OCI-LY1 (cell line): ENCODE data around the gene ZFP36L2.

ENCODE experiments used
- H2AFZ ChIP-seq: fragments of 200-600 bp; sonication (generic), shearing (Covaris generic); 2 replicates; pipeline ENCODE4 v1.6.0; 2014; ENCODE audit warnings: antibody characterized with exemption, mild to moderate bottlenecking, low read length
- H3F3A ChIP-seq: fragments of 200-600 bp; sonication (generic), shearing (Covaris generic); 2 replicates; pipeline ENCODE4 v1.6.0; 2014; ENCODE audit warnings: mild to moderate bottlenecking, antibody characterized with exemption, low read length, moderate library complexity; ENCODE audit not compliant: insufficient read depth
- H3K27ac ChIP-seq: fragments of 200-600 bp; sonication (generic); 2 replicates; pipeline ENCODE4 v1.5.1; 2014; ENCODE audit warnings: low read length, mixed run types, mild to moderate bottlenecking, low read depth; ENCODE audit not compliant: poor library complexity, severe bottlenecking
- H3K27me3 ChIP-seq: fragments of 200-600 bp; sonication (generic); 2 replicates; pipeline ENCODE4 v1.6.0; 2014; ENCODE audit warnings: antibody characterized with exemption, mild to moderate bottlenecking, low read length, moderate library complexity; ENCODE audit not compliant: insufficient read depth
- H3K36me3 ChIP-seq: fragments of 200-600 bp; sonication (generic); 2 replicates; pipeline ENCODE4 v1.6.1; 2014; ENCODE audit warnings: mild to moderate bottlenecking, antibody characterized with exemption, low read length, moderate library complexity, mixed read lengths; ENCODE audit not compliant: insufficient read depth
- H3K4me1 ChIP-seq: fragments of 200-600 bp; sonication (generic); 2 replicates; pipeline ENCODE4 v1.5.1; 2014; ENCODE audit warnings: mild to moderate bottlenecking, low read length, moderate library complexity; ENCODE audit not compliant: insufficient read depth, severe bottlenecking
- H3K4me2 ChIP-seq: fragments of 200-600 bp; sonication (generic), shearing (Covaris generic); 2 replicates; pipeline ENCODE4 v1.6.1; 2014; ENCODE audit warnings: low read length
- H3K4me3 ChIP-seq: fragments of 200-600 bp; sonication (generic); 2 replicates; pipeline ENCODE4 v1.5.1; 2014; ENCODE audit warnings: low read length, low read depth, mild to moderate bottlenecking, mixed read lengths; ENCODE audit not compliant: poor library complexity, severe bottlenecking
- H3K79me2 ChIP-seq: fragments of 200-600 bp; shearing (Covaris generic); 2 replicates; pipeline ENCODE4 v1.6.1; 2016; ENCODE audit warnings: mixed run types, low read length, mixed read lengths; ENCODE audit not compliant: insufficient read depth
- H3K9ac ChIP-seq: fragments of 200-600 bp; sonication (generic), shearing (Covaris generic); 2 replicates; pipeline ENCODE4 v1.6.1; 2014; ENCODE audit warnings: mild to moderate bottlenecking, low read length, mixed read lengths
- H3K9me2 ChIP-seq: fragments of 200-600 bp; sonication (generic), shearing (Covaris generic); 2 replicates; pipeline ENCODE4 v1.6.1; 2014; ENCODE audit warnings: low read depth, mild to moderate bottlenecking, low read length, mixed read lengths
- H3K9me3 ChIP-seq: fragments of 200-600 bp; shearing (Covaris generic); 2 replicates; pipeline ENCODE4 v1.6.1; 2014; ENCODE audit warnings: low read length, mixed read lengths
- H4K20me1 ChIP-seq: fragments of 200-600 bp; sonication (generic), shearing (Covaris generic); 2 replicates; pipeline ENCODE4 v1.6.0; 2016; ENCODE audit warnings: mild to moderate bottlenecking, low read length; ENCODE audit not compliant: insufficient read depth
- EZH2 ChIP-seq: fragments of 200-600 bp; sonication (generic), shearing (Covaris generic); IDR thresholded peaks from 2 replicates; pipeline ENCODE4 v1.8.0; 2017; ENCODE audit warnings: borderline replicate concordance, mixed run types, mild to moderate bottlenecking, antibody characterized with exemption, low read length, moderate library complexity, mixed read lengths
- TF ChIP-seq, protein P1 (sequence below): fragments of 200-600 bp; sonication (generic), shearing (Covaris generic); IDR thresholded peaks from 2 replicates; pipeline ENCODE4 v1.5.1; 2017; ENCODE audit warnings: mild to moderate bottlenecking, antibody characterized with exemption, low read length, moderate library complexity, mixed read lengths

The ZFP36L2 gene

DNA sequence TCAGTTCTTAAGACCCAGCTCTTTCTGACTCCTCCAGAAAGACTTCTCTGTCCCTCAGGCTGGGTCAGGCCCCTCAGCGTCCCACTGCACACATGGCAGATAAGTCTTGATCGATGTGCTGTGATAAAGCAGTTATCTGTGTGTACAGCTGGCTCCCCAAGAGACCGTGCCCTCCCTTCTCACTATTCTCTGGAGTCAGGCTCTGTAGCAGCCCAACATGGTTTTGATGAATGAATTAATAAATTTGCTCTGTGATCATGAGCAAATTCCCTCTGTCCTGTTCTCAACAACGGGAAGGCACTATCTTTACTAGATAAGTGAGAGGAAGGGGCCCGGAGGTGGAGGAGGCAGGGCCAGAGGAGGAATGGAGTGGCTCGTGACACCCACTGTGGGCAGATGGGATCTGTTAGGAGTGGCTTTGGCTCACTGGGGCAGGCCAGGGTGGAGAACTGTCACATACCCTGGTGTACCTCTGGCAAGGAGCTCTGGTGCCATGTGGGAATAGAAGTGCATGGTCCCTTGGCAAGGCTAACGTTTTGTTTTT is 48.3 kb downstream of the ZFP36L2 start:
- no peaks in the 10 kb centered on the region for H3K9me2 ChIP-seq
- H3K4me1 ChIP-seq: peaks cover 55% of the 10 kb centered on the region
- TF ChIP-seq EZH2: no peak
- TF ChIP-seq, protein P1, sequence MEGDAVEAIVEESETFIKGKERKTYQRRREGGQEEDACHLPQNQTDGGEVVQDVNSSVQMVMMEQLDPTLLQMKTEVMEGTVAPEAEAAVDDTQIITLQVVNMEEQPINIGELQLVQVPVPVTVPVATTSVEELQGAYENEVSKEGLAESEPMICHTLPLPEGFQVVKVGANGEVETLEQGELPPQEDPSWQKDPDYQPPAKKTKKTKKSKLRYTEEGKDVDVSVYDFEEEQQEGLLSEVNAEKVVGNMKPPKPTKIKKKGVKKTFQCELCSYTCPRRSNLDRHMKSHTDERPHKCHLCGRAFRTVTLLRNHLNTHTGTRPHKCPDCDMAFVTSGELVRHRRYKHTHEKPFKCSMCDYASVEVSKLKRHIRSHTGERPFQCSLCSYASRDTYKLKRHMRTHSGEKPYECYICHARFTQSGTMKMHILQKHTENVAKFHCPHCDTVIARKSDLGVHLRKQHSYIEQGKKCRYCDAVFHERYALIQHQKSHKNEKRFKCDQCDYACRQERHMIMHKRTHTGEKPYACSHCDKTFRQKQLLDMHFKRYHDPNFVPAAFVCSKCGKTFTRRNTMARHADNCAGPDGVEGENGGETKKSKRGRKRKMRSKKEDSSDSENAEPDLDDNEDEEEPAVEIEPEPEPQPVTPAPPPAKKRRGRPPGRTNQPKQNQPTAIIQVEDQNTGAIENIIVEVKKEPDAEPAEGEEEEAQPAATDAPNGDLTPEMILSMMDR: no peak
- H3K4me2 ChIP-seq: no peak overlapping the region
- no peaks in the 10 kb centered on the region for H3K9me3 ChIP-seq
- no peaks in the 10 kb centered on the region for H4K20me1 ChIP-seq
- H3K36me3 ChIP-seq: no peaks in the 10 kb centered on the region
- H2AFZ ChIP-seq: no peak overlapping the region
- peak overlapping the region; percentile 36 for H3K27ac ChIP-seq
- H3K27me3 ChIP-seq: no peaks in the 10 kb centered on the region
- H3K79me2 ChIP-seq: no peaks in the 10 kb centered on the region
- no peak overlapping the region; the same call in 1 of the 2 replicates for H3K9ac ChIP-seq
- H3F3A ChIP-seq: no peaks in the 10 kb centered on the region
- H3K4me3 ChIP-seq: no peak overlapping the region

- Histone ChIP-seq H2AFZ (no peak overlapping the region), H4K20me1 (no peaks in the 10 kb centered on the region), H3K36me3 (no peaks in the 10 kb centered on the region), H3K9me2 (no peaks in the 10 kb centered on the region), H3K4me1 (peaks cover 65% of the 10 kb centered on the region), H3K9ac (no peak overlapping the region; the same call in 1 of the 2 replicates), H3K79me2 (no peaks in the 10 kb centered on the region), H3F3A (no peaks in the 10 kb centered on the region), H3K4me2 (no peak overlapping the region), H3K4me3 (no peak overlapping the region), H3K27me3 (no peaks in the 10 kb centered on the region), H3K27ac (peak overlapping the region; percentile 97), H3K9me3 (no peaks in the 10 kb centered on the region)
- TF ChIP-seq, protein P1: no peak
- TF ChIP-seq EZH2: no peak
These were observed 50.0 kb downstream of the ZFP36L2 start for GRCh38 chr2:43176449-43176848.

GRCh38 chr2:43175876-43176275 is 50.5 kb downstream of the ZFP36L2 start:
- Histone ChIP-seq H3K4me3 (no peak overlapping the region), H3K4me1 (peaks cover 70% of the 10 kb centered on the region), H3K36me3 (no peaks in the 10 kb centered on the region), H3K4me2 (no peak overlapping the region), H3K79me2 (no peaks in the 10 kb centered on the region), H3K9ac (peak overlapping the region; percentile 59; the same call in 1 of the 2 replicates), H3K27me3 (no peaks in the 10 kb centered on the region), H3K9me2 (no peaks in the 10 kb centered on the region), H3F3A (no peaks in the 10 kb centered on the region), H3K27ac (peak overlapping the region; percentile 97), H3K9me3 (no peaks in the 10 kb centered on the region), H4K20me1 (no peaks in the 10 kb centered on the region), H2AFZ (no peak overlapping the region)
- TF ChIP-seq, protein P1: no peak
- no peak for TF ChIP-seq EZH2
